Activated CD4-positive, alpha-beta T cell treated with anti-CD3 and anti-CD28 coated beads, Interleukin-10, Interleukin-2, amounts not matched to agents 100 ng/mL and 50 ng/mL, durations not matched to agents 16 hours and 8 hours (primary cell): ENCODE results near the gene HUNK.

ENCODE experiments used
- DNase-seq: peaks from one replicate; pipeline ENCODE4 v3.0.0-alpha.2; 2020

The HUNK gene

DNA sequence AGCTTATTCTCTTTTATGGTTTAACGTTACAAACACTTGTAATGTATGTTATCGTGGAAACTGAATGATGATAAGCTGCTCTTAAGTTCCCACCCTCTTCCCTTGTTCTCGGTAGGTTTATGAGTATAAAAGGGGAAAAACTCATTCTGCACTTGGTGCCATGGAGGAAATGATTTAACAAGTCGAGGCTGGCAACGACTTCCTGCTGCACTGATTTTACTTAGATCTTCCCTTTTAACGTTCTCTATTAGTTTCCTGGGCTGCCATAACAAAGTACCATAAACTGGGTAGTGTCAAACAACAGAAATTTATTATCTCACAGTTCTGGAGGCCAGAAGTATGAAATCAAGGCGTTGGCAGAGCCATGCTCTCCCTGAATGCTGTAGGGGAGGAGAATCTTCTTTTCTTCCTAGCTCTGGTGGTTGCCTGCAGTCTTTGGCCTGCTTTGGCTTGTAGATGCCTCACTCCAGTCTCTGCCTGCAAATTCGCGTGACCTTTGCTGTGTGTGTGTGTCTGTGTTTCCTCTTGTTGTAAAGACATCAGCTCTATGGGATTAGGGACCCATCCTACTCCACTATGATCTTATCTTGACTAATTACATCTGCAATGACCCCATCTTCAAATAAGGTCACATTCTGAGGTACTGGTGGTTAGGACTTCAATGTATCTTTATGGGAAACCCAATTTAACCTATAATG, 26.3 kb downstream of the HUNK start:
- DNase-seq: no peak

GRCh38 chr21:31900121-31900895, 27.5 kb downstream of the HUNK start:
- DNase-seq: no peak

DNA sequence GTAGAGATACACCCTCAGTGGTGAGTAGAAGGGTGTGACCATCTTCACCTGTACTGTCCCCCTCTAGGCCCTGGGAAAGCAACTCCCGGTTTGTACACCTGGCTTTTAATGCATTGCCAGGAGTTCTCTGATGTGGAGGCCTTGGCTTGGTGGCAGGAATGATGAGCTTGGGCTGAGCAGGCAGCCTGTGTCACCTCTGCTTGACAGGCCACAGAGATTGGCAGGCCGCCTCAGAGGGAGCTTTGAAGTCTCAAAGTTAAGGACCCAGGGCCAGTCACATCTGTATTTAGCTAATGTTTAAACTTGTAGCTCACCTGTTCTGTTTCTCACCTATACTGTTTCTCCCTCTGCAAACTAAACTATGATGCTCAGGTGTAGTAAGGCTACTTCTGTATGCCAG, 28.5 kb downstream of the HUNK start:
- DNase-seq: no peak

DNA sequence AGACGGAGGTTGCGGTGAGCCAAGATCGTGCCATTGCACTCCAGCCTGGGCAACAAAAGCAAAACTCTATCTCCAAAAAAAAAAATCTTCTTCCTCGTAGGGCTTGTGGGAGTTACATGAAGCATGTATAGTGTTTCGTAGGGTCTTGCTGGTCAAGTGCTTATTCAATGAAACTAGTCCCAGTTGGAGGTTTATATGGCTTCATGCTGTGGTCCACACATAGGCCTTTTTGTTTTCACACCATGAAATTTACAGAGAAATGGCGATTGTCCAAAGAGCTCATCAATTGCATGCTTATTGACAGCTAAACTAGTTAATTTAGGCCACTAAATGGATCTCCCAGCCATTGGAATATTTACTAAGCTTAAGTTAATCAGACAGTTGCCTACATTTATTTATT, 29.6 kb downstream of the HUNK start:
- DNase-seq: no peak

DNA sequence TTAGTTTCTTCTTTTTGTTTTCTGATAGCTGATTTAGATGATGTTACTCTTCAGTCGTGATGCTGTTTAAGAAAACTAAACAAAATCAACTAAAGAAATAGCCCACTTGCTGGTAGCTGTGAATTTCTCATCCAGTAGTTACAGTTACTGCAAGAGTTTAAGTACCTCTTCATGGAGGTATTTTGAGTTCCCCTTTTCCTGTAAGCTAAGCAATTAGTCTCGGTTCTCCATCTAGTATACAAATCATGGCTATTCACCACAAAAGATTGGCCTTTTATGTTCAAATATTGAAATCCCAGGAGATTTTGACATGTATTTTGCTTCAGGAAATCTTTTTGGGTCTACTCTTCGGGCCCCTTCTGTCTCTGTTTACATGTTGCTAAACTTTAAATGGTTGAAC, 31.1 kb downstream of the HUNK start:
- no peak for DNase-seq

GRCh38 chr21:31905503-31906451, 33.0 kb downstream of the HUNK start:
- DNase-seq: no peak

- no peak for DNase-seq
Measured at GRCh38 chr21:31908106-31909031, 35.5 kb downstream of the HUNK start.

GRCh38 chr21:31909153-31910073, 36.6 kb downstream of the HUNK start:
- DNase-seq: no peak

- DNase-seq: no peak
Measured at GRCh38 chr21:31910074-31910470, 37.3 kb downstream of the HUNK start.

DNA sequence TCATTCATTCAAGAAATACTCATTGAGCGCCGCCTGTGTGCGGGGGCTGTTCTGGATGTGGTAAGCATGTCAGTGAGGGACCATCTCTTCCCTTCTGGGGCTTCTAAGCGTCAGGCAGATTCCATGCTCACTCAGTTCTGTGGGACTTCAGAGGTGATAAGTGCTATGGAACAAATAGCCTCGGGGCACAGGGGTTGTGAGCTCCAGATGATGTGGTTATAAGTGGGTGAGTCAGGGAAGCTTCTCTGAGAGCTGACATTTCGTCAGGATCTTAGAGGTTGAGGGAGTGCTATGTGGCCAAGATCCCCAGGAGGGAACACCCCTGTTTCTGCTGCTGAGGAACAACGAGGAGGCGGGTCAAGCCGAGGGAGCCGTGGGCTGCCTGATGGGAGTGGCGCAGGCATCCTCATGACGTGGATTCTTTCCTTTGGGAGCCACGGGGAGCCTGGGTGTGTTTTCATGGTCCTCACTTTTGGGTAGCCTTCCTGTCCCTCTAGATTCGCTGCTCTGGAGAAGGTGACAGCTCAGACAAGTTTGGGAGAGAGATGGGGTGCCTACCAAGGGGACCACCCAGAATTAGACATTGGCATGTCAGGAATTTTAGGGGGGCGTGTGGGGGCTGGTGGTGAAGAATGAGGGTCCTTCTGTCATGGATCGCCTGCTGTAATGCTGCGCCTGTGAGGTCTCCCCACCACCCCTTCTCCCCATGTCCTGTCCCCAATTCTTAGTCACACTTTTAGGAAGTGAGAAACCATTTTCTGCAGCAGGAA, 38.5 kb downstream of the HUNK start:
- DNase-seq: no peak

- DNase-seq: no peak
Measured at GRCh38 chr21:31912501-31912900, 39.7 kb downstream of the HUNK start.

- no peak for DNase-seq
Measured at GRCh38 chr21:31913182-31913608, 40.4 kb downstream of the HUNK start.

DNA sequence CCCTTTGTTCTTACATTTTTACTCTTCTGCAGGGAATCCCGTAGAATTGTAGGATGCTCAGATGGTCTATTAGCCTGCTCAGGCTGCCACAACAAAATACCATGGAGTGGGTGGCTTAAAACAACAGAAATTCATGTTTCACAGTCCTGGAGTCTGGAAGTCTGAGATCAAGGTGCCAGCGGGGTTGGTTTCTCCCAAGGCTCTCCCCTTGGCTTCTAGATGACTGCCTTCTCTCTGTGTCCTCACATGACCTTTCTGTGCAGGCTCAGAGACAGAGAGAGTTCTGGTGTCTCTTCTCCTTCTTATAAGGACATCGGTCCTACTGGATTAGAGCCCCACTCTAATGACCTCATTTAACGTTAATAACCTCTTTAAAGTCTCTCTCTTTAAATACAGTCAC, 41.7 kb downstream of the HUNK start:
- DNase-seq: no peak

DNA sequence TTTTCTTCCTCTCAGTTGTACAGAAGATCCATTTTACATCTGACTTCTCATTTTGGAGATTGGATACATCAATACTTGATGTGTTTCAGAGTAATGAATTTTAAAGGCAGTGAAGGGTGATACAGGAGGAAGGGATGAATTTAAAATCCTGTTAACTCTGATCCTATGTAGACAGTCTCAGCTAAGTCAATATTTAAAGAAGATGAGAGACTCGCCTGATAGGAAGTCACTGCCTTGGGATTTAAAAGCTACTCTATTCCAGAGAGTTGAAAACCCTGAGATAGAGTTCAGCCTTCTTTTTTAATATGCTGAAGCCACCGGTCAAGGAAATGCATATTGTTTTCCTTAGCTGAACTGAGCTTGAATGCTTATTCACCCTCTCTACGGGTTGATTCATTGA, 42.7 kb downstream of the HUNK start:
- DNase-seq: no peak

- no peak for DNase-seq
Measured at GRCh38 chr21:31917108-31917507, 44.3 kb downstream of the HUNK start.

- DNase-seq: no peak
Measured at GRCh38 chr21:31918250-31918775, 45.5 kb downstream of the HUNK start.

GRCh38 chr21:31920275-31920674, 47.5 kb downstream of the HUNK start:
- DNase-seq: no peak

DNA sequence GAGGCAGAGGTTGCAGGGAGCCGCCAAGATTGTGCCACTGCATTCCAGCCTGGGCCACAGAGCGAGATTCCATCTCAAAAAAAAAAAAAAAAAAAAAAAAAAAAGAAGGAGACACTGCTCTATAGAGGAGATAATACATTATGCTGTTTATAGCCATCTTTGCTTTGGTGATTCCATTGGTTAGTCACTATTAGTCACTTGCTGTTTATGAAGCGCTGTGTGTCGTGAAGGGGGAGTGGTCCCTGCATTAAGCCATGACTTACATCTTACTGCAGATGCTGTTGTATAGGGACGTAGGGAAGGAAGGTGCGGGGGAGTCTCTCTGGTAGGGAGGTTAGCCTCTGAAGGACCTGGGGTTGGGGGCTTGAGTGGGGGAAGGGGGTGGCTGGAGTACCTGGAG, 48.3 kb downstream of the HUNK start:
- no peak for DNase-seq

GRCh38 chr21:31922881-31923280, 50.1 kb downstream of the HUNK start:
- DNase-seq: no peak

DNA sequence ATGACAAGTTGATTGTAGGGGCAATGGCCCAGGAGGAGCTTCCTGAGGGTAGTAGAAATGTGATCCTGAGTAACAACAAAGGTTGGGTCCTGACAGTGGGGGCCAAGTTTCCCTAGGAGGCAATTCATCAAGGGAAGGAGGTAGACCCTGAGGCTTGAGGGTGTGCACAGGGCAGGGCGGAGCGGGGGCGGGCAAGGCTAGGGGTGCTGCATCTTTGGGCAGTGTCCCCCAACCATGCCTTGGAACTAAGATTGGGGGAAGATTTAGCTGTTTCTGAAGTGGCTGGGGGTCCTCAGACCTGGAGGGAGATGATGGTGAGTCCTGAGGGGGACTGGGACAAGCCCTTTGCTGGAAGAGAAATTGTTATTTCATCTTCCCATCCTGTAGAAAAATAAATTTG, 50.9 kb downstream of the HUNK start:
- DNase-seq: no peak
